ENCODE measurements around the gene HTR1E.
"Not testable (repeated sequence)": the region's sequence is repeated elsewhere in the genome, so short reads cannot be mapped to it uniquely, and the experiment has no call there.

Gene HTR1E

DNA sequence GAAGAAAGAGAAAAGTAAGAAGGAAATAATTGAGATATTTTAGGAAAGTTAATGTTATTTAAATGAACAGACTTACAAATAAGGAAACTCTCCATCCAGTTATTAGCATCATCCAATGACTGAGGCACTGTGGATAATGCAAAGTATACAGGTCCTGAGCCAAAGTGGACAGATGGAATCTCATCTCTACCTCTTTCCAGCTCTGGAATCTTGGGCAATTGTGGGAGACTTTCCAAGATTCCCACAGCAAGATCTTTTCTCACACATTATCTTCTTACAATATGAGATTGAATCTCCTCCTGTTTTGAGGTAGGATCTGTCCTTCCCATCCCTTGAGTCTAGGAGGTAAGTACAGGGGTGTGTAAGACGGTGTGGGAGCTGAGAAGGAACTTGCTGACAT lies 28.9 kb downstream of the HTR1E start:
- DNase-seq (ENCODE audit: insufficient read length, low spot score) (no peak), FAIRE-seq (no peak)
- no peak for TF ChIP-seq POLR2A (IDR thresholded peaks at IDR 0.05; ENCODE audit: low read depth, low read length)
- TF ChIP-seq POU2F2 (IDR thresholded peaks at IDR 0.05; ENCODE audit: low read depth, low read length), result no peak
- TF ChIP-seq SPI1 (IDR thresholded peaks at IDR 0.05; ENCODE audit: low read depth, low read length), result no peak
- no peak for TF ChIP-seq PAX5 (IDR thresholded peaks at IDR 0.05; ENCODE audit: insufficient read depth, low read length, severe bottlenecking)
- no peak for TF ChIP-seq TAF1 (IDR thresholded peaks at IDR 0.05; ENCODE audit: low read depth, low read length)
- TF ChIP-seq POLR2AphosphoS5 (IDR thresholded peaks at IDR 0.05; ENCODE audit: low read depth, low read length), result no peak

DNA sequence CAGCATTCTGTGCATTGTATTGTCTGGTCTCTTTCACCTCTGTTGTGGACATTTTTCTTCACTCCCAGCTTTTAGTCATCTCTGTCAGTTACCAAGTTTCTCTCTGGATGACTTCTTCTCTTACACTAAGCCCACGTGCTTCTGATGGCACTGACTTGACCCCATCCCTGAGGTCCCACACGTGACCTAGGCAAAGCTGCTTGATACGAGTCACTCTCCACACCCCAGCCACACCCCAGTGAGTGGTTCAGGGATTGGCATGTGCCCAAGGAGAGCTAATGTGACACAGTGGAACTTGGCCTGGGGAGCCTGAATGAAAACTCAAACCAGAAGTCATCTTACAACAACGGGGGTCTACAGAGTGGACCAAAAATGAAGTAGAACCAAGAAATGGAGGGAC lies 32.2 kb downstream of the HTR1E start:
- DNase-seq (ENCODE audit: insufficient read length, low spot score) (no peak), FAIRE-seq (no peak)
- no peak for TF ChIP-seq POU2F2 (IDR thresholded peaks at IDR 0.05; ENCODE audit: low read depth, low read length)
- TF ChIP-seq POLR2AphosphoS5 (IDR thresholded peaks at IDR 0.05; ENCODE audit: low read depth, low read length), result no peak
- TF ChIP-seq SPI1 (IDR thresholded peaks at IDR 0.05; ENCODE audit: low read depth, low read length), result no peak
- TF ChIP-seq TAF1 (IDR thresholded peaks at IDR 0.05; ENCODE audit: low read depth, low read length), result no peak

DNA sequence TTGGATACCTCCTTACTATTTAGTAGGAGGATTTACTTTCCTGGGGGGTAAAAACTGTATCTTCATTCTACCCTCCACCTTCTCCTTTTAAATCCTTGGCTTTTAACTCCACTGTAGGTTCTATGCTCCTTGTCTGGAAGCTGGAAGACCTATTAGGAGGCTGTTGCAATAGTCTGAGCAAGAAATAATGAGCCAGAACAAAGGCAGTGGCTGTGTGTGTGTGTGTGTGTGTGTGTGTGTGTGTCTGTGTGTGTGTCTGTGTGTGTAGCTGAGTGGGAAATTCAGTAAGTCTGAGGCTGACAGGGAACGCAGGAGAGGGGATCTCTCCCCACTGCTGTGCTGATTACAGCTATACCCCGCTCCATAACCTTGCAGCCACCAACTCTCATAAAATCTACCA lies 35.8 kb downstream of the HTR1E start:
- no peak for FAIRE-seq
- TF ChIP-seq POU2F2 (IDR thresholded peaks at IDR 0.05; ENCODE audit: low read depth, low read length), result no peak
- TF ChIP-seq POLR2AphosphoS5 (IDR thresholded peaks at IDR 0.05; ENCODE audit: low read depth, low read length), result no peak
- no peak for TF ChIP-seq SPI1 (IDR thresholded peaks at IDR 0.05; ENCODE audit: low read depth, low read length)
- no peak for TF ChIP-seq POLR2A (IDR thresholded peaks at IDR 0.05; ENCODE audit: low read depth, low read length)
- no peak for TF ChIP-seq TAF1 (IDR thresholded peaks at IDR 0.05; ENCODE audit: low read depth, low read length)
- no peak for TF ChIP-seq PAX5 (IDR thresholded peaks at IDR 0.05; ENCODE audit: insufficient read depth, low read length, severe bottlenecking)
- no peak for DNase-seq (ENCODE audit: insufficient read length, low spot score)

- no peak for TF ChIP-seq POLR2AphosphoS5 (IDR thresholded peaks at IDR 0.05; ENCODE audit: low read depth, low read length)
- no peak for TF ChIP-seq PAX5 (IDR thresholded peaks at IDR 0.05; ENCODE audit: insufficient read depth, low read length, severe bottlenecking)
- no peak for TF ChIP-seq POLR2A (IDR thresholded peaks at IDR 0.05; ENCODE audit: low read depth, low read length)
- no peak for TF ChIP-seq POU2F2 (IDR thresholded peaks at IDR 0.05; ENCODE audit: low read depth, low read length)
- TF ChIP-seq SPI1 (IDR thresholded peaks at IDR 0.05; ENCODE audit: low read depth, low read length), result no peak
- no peak for TF ChIP-seq TAF1 (IDR thresholded peaks at IDR 0.05; ENCODE audit: low read depth, low read length)
- FAIRE-seq, result no peak
Measured at GRCh38 chr6:86978251-86978650, 40.9 kb downstream of the HTR1E start.

GRCh38 chr6:87001494-87001893 lies 64.2 kb downstream of the HTR1E start:
- DNase-seq (ENCODE audit: insufficient read length, low spot score), result no peak
- no peak for FAIRE-seq
- TF ChIP-seq POLR2AphosphoS5 (IDR thresholded peaks at IDR 0.05; ENCODE audit: low read depth, low read length), result no peak
- no peak for TF ChIP-seq PAX5 (IDR thresholded peaks at IDR 0.05; ENCODE audit: insufficient read depth, low read length, severe bottlenecking)
- TF ChIP-seq POLR2A (IDR thresholded peaks at IDR 0.05; ENCODE audit: low read depth, low read length), result no peak
- no peak for TF ChIP-seq SPI1 (IDR thresholded peaks at IDR 0.05; ENCODE audit: low read depth, low read length)
- TF ChIP-seq POU2F2 (IDR thresholded peaks at IDR 0.05; ENCODE audit: low read depth, low read length), result no peak
- TF ChIP-seq TAF1 (IDR thresholded peaks at IDR 0.05; ENCODE audit: low read depth, low read length), result no peak

More at GRCh38 chr6:86978251-86978650, 40.9 kb downstream of the HTR1E start:
- DNase-seq (ENCODE audit: insufficient read length, low spot score), result no peak

DNA sequence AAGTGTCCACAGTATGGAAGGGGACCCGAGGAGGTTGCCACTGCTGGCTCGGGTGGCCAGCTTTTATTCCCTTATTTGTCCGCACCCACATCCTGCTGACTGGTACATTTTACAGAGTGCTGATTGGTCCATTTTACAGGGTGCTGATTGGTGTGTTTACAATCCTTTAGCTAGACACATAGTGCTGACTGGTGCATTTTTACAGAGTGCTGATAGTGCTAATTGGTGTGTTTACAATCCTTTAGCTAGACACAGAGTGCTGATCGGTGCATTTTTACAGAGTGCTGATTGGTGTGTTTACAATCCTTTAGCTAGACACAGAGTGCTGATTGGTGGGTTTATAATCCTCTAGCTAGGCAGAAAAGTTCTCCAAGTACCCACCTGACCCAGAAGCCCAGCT lies 65.1 kb downstream of the HTR1E start:
- DNase-seq (ENCODE audit: insufficient read length, low spot score); FAIRE-seq: not testable (repeated sequence)

DNA sequence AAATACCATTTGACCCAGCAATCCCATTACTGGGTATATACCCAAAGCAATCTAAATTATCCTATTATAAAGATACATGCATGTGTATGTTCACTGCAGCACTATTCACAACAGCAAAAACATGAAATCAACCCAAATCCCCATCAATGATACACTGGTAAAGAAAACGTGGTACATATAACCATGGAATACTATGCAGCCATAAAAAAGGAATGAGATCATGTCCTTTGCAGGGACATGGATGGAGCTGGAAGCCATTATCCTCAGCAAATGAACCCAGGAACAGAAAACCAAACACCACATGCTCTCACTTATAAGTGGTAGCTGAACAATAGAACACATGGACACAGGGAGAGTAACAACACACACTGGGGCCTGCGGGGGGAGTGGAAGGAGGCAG lies 69.2 kb downstream of the HTR1E start:
- not testable (repeated sequence) for FAIRE-seq; DNase-seq (ENCODE audit: insufficient read length, low spot score)

DNA sequence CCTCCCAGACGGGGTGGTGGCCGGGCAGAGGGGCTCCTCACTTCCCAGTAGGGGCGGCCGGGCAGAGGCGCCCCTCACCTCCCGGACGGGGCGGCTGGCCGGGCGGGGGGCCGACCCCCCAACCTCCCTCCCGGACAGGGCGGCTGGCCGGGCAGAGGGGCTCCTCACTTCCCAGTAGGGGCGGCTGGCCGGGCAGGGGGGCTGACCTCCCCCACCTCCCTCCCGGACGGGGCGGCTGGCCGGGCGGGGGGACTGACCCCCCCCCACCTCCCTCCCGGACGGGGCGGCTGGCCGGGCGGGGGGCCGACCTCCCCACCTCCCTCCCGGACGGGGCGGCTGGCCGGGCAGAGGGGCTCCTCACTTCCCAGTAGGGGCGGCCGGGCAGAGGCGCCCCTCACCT lies 72.3 kb downstream of the HTR1E start:
- DNase-seq (ENCODE audit: insufficient read length, low spot score); FAIRE-seq: not testable (repeated sequence)

DNA sequence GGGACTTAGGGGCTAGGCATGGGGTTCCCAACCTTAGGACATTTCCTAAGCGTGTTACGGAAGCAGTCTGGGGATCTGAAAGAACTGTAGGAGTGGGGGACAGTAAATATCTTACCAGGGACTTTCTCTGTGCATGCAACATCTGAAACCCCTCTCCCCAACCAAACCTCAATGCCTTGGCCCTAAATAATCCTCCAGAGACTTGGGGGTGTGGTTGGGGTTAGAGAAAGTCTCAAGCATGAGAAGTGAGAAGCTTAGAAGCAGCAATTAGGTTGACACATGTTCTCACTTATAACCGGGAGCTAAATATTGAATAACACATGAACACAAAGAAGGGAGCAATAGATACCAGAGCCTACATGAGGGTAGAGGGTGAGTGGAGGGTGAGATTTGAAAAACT lies 74.7 kb downstream of the HTR1E start:
- FAIRE-seq (no peak), DNase-seq (ENCODE audit: insufficient read length, low spot score) (no peak)
- no peak for TF ChIP-seq POLR2AphosphoS5 (IDR thresholded peaks at IDR 0.05; ENCODE audit: low read depth, low read length)
- no peak for TF ChIP-seq POU2F2 (IDR thresholded peaks at IDR 0.05; ENCODE audit: low read depth, low read length)
- TF ChIP-seq TAF1 (IDR thresholded peaks at IDR 0.05; ENCODE audit: low read depth, low read length), result no peak
- no peak for TF ChIP-seq SPI1 (IDR thresholded peaks at IDR 0.05; ENCODE audit: low read depth, low read length)
- TF ChIP-seq POLR2A (IDR thresholded peaks at IDR 0.05; ENCODE audit: low read depth, low read length), result no peak
- no peak for TF ChIP-seq PAX5 (IDR thresholded peaks at IDR 0.05; ENCODE audit: insufficient read depth, low read length, severe bottlenecking)

DNA sequence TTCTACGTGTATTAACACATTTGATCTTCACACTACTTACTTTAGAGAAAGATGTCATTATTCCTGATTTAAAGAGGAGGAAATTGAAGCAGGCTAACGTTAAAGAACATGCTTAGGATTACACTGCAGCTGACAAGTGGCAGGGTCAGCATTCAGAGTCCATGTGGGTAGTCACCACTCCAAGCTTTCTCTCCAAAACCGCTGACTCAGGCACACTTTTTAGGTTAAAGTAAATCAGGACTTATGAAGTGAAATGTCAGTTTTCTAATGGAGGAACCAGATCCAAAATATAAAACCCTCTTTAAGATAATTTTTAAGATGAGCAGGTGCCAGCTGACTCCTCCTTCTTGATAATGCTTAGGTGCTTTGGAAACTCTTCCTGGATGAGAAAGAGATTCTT lies 75.4 kb downstream of the HTR1E start:
- no peak for TF ChIP-seq POU2F2 (IDR thresholded peaks at IDR 0.05; ENCODE audit: low read depth, low read length)
- no peak for TF ChIP-seq TAF1 (IDR thresholded peaks at IDR 0.05; ENCODE audit: low read depth, low read length)
- TF ChIP-seq POLR2A (IDR thresholded peaks at IDR 0.05; ENCODE audit: low read depth, low read length), result no peak
- TF ChIP-seq PAX5 (IDR thresholded peaks at IDR 0.05; ENCODE audit: insufficient read depth, low read length, severe bottlenecking), result no peak
- no peak for TF ChIP-seq SPI1 (IDR thresholded peaks at IDR 0.05; ENCODE audit: low read depth, low read length)
- TF ChIP-seq POLR2AphosphoS5 (IDR thresholded peaks at IDR 0.05; ENCODE audit: low read depth, low read length), result no peak
- FAIRE-seq, result no peak

DNA sequence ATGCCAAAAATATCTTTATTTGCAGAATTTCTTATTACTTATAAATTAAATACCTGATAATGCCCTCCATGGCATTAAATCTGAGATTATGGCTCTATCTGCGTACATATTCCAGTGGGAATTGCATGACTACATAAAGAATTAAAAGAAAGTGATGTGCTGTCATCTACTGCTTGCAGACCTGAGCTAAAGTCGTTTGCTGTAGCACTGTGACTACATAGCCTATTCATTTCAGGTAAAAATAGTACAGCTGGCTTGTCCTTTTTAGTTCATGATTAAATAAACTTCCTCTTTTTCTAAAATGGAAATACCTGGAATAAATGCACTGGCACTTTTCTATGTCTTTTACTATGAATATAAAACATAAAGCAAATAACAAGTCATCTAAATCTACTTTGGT lies 79.4 kb downstream of the HTR1E start:
- TF ChIP-seq POLR2AphosphoS5 (IDR thresholded peaks at IDR 0.05; ENCODE audit: low read depth, low read length), result no peak
- TF ChIP-seq PAX5 (IDR thresholded peaks at IDR 0.05; ENCODE audit: insufficient read depth, low read length, severe bottlenecking), result no peak
- TF ChIP-seq TAF1 (IDR thresholded peaks at IDR 0.05; ENCODE audit: low read depth, low read length), result no peak
- no peak for TF ChIP-seq POLR2A (IDR thresholded peaks at IDR 0.05; ENCODE audit: low read depth, low read length)
- TF ChIP-seq SPI1 (IDR thresholded peaks at IDR 0.05; ENCODE audit: low read depth, low read length), result no peak
- TF ChIP-seq POU2F2 (IDR thresholded peaks at IDR 0.05; ENCODE audit: low read depth, low read length), result no peak
- FAIRE-seq, result no peak

More for the DNA sequence above, 75.4 kb downstream of the HTR1E start:
- DNase-seq (ENCODE audit: insufficient read length, low spot score), result no peak

More for the DNA sequence above, 79.4 kb downstream of the HTR1E start:
- DNase-seq (ENCODE audit: insufficient read length, low spot score), result no peak

All from GM12891 (cell line).